ENCODE data around the gene FOXP1.

DNA sequence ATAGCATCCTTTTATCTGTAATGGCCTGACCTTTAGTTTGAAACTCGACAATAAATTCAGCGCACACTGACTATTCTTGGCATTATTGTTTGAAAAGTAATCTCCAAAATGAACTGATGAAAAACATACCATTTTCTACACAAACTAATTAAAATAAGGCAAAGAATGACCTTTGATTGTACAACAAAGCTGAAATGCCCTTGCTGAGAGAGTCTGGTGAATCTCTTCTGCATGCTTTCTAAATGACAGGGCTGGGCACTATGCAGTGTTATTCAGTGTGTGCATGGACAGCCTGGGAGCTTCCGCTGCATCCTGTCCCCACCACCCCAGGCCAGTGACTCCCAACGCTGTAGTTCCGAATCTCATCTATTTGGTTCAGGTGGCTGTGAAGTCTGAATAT is 530.8 kb downstream of the FOXP1 start:
- TF ChIP-seq, protein P1, sequence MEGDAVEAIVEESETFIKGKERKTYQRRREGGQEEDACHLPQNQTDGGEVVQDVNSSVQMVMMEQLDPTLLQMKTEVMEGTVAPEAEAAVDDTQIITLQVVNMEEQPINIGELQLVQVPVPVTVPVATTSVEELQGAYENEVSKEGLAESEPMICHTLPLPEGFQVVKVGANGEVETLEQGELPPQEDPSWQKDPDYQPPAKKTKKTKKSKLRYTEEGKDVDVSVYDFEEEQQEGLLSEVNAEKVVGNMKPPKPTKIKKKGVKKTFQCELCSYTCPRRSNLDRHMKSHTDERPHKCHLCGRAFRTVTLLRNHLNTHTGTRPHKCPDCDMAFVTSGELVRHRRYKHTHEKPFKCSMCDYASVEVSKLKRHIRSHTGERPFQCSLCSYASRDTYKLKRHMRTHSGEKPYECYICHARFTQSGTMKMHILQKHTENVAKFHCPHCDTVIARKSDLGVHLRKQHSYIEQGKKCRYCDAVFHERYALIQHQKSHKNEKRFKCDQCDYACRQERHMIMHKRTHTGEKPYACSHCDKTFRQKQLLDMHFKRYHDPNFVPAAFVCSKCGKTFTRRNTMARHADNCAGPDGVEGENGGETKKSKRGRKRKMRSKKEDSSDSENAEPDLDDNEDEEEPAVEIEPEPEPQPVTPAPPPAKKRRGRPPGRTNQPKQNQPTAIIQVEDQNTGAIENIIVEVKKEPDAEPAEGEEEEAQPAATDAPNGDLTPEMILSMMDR (conservative IDR thresholded peaks at IDR 0.05 in 1 of 2, IDR thresholded peaks at IDR 0.05 in 1 of 2; ENCODE audit: low read depth in 1 of 2, low read length in 2 of 2): no peak
- TF ChIP-seq EZH2 (IDR thresholded peaks at IDR 0.05; ENCODE audit: low read length, missing control alignments): no peak

Data from fibroblast of lung (primary cell).